H1 (cell line): ENCODE results near the gene ENPP5. TPM values are rescaled to one million over a fixed set of nuclear protein-coding genes. Genes with fewer than 3 reads are reported as not detected.

Source experiments
- polyA plus RNA-seq, 7 experiments: library from polyadenylated mRNA; depleted of rRNA in 3 of 7; stranded (reverse) in 5 of 7; unstranded in 2 of 7; fragments of >200 nt in 5 of 7; fragments of 200-250 nt in 2 of 7; gene quantifications; 1 replicate in 5 of 7; 2 replicates in 1 of 7; 4 replicates in 1 of 7; pipeline versions ENCODE4 v1.2.1 to v1.2.3, GENCODE V29; 2011 to 2013; ENCODE audit warnings: missing spikeins in 2 of 7, mixed read lengths in 2 of 7
- total RNA-seq: library from RNA; stranded (reverse); fragmentation: NEBNext Ultra II Directional; extraction: Animal tissue kit (Norgen Biotek cat#: 25700); gene quantifications from 2 replicates; pipeline ENCODE4 v1.2.1, GENCODE V29; 2021

Gene ENPP5
- total and polyA plus RNA-seq, 2 of the 8 experiments (the other 6 are each of a cell fraction or from before 2014, with no cell fraction given), result 5.1 to 7.6 TPM

Other genes with a start within 250 kb of the ENPP5 start
- 0.15 TPM in 1 of 2 replicates, not detected in the other for gene CLIC5, start 155.1 kb downstream of the ENPP5 start, total RNA-seq
- gene CLIC5, start 155.1 kb downstream of the ENPP5 start, polyA plus RNA-seq (2011; rRNA removed), result 0.12 and 0.24 TPM in 2 replicates
- 4.2 and 4.4 TPM in 2 replicates for gene ENPP4, start 41.0 kb downstream of the ENPP5 start, total RNA-seq
- 1.1 and 2.0 TPM in 2 replicates for gene ENPP4, start 41.0 kb downstream of the ENPP5 start, polyA plus RNA-seq (2011; rRNA removed)